Embryonic facial prominence (tissue), 1 donor: ENCODE measurements around the gene MTR.
"Not testable (repeated sequence)": the region's sequence is repeated elsewhere in the genome, so short reads cannot be mapped to it uniquely, and the experiment has no call there.

Experiments used
- DNase-seq: peaks from one replicate; pipeline ENCODE4 v3.0.0-alpha.2; 2016; ENCODE audit errors: extremely low spot score

The MTR gene

DNA sequence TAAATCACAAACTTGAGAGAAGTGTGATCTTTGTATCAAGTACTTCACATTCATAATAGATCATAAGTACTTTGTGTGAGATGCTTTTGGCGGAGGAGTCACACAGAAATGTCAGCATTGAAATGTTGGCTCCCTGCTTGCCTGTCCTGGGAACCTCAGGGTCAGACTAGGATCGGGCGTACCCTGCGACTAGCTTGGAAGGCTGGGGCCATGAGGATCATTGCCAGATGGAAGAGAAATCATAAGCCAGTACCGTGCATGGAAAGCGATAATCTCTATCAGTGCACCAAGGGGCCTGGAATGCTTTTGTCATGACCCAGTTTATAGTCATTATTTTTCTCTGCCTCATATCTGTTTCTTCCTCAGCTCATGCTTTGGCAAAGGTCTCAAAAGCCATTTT, 35.5 kb downstream of the MTR start:
- no peak for DNase-seq

DNA sequence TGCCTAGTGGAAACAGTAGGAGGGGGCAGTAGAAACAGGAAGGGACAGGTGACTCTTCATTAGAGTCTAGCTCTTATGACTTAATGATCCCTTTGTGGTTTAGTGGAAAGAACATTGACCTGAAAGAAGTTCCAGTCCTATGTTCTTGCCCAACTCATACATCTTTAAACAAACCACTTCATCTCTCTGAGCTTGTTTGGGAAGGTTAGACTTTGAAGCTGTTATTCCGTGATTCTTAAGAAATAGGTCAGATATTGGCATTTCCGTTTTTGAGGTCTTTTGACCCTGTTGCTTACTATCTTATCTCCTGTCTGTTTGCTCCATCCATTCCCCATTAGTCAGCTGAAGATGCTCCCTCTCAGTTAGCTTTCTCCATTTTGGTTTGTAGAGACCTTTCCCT, 38.5 kb downstream of the MTR start:
- DNase-seq: no peak

DNA sequence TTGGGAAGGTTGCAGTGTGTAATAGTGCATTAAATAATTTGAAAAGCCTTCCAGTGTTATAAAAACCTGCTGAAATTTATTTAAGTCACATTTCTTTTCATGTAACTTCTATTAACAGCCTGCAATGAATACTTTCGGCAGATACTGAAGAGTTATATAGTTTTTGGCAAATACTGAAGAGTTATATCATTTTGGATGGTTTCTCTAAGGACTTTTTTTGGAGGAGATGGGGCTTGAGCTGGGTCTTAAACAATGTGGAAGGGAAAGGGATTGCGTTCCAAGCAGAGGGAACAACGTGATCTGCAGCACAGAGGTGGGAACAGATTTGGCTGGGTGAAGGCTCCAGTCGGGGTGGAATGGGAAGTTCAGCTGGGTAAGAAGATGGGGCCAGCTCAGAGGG, 39.8 kb downstream of the MTR start:
- no peak for DNase-seq

DNA sequence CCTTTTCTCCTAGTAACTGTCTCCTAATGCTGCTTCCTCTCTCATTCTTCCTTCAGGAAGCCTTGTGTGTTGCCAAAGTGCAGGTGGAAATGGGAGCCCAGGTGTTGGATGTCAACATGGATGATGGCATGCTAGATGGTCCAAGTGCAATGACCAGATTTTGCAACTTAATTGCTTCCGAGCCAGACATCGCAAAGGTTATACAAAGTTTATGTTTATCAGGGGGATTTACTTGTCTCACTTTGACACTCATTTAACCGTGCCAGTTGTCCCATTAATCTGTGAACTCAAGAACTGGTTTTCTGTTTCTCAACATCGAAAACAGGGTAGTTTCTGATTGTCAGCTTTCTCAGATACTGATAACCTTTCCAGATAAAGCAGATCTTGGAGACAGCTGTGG, 40.4 kb downstream of the MTR start:
- no peak for DNase-seq

DNA sequence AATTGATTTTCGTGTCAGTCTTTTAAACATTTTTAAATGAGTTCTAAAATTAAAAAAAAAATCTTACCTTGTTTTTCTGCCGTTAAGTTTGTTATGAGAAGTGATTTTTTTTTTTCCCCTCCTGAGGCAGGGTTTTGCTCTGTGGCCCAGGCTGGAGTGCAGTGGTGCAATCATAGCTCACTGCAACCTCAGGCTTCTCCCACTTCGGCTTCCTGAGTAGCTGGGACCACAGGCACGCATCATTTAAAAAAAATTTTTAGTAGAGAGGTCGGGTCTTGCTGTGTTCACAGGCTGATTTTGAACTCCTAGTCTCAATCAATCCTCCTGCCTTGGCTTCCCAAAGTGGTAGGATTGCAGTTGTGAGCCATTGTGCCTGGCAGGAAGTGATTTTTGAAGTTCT, 41.1 kb downstream of the MTR start:
- no peak for DNase-seq

GRCh38 chr1:236837115-236837514, 42.0 kb downstream of the MTR start:
- no peak for DNase-seq

GRCh38 chr1:236837897-236838296, 42.8 kb downstream of the MTR start:
- DNase-seq: no peak

GRCh38 chr1:236841341-236841740, 46.2 kb downstream of the MTR start:
- DNase-seq: no peak

- no peak for DNase-seq
These were observed 49.6 kb downstream of the MTR start for GRCh38 chr1:236844499-236845271.

DNA sequence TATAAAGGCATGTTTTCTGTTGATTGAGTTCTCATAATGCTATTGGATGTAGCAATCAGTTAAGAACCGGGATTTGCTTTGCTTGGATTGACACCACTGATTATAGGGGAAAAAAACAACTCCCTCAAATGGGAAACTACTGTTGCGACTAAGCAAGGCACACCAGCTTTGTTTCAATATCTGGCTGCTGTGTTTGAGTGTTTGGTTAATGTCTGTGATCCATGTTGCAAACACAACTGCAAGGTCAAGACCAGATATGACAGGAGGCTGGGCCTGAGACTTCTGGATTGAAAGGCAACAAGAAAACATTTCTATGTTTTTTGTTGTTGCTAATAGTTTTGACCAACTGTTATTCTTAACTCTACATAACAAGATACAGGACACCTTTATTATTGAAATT, 50.7 kb downstream of the MTR start:
- DNase-seq: no peak

DNA sequence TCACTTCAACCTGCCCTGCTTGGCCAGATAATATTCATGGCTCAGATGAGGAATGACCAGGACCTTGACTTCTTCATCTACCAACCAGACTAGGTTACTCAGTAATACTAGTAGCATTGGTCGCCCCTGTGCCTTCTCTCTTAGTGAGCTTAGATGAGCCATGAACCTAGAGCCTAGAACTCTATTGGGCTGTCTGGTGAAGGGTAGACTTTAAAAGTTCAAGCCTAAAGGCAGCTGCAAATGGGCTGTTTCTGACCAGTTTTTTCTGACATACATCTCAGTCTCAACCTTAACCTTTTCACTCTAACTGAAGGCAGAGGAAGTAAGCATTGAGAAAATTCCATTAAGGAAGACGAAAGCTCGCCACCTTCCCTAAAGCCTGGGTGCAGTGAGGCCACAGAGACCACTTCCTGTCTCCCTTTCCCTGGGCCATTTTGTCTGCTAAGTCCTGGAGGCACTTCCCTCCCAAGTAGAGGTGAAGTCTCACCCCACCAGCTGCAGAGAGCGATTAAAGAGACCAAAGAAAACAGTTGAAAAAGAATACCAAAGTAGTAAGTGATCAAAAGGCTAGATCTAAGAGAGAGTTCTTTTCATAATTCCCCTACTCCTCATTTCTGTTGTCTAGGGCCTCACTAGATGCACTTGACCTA, 53.3 kb downstream of the MTR start:
- no peak for DNase-seq

DNA sequence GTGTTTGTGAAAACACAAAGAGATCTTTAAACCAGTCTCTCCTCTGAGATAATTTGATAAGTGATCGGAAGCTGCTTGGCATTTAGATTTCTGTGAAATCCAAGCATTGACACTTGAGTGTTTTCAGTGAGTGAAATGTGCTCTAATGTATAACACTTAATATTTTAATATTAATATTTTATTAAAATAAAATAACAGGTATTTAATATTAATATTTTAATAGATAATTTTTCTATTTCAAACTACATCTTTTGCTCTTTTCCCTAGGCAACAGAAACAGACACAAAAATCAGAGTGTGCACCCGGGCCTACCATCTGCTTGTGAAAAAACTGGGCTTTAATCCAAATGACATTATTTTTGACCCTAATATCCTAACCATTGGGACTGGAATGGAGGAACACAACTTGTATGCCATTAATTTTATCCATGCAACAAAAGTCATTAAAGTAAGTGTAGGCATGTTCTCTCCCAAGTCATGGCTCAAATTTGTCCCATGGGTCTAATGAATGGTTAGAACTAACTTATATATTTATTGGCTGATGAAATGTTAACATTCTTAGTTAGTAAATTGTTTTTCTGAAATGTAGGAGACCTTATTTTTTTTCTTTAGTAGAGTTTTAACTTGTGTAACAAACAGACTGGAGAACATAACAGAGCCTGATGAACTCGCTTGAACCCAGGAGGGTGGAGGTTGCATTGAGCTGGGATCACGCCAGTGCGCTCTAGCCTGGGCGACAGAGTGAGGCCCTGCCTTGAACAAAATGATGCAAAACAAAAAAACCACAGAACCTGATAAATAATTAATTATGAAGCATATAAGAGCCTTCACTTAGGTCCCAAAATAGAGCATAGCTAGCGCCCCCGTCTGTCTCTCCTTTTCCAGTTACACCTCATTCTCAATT, 55.2 kb downstream of the MTR start:
- DNase-seq: no peak

- no peak for DNase-seq
These were observed 56.8 kb downstream of the MTR start for GRCh38 chr1:236851871-236852270.

DNA sequence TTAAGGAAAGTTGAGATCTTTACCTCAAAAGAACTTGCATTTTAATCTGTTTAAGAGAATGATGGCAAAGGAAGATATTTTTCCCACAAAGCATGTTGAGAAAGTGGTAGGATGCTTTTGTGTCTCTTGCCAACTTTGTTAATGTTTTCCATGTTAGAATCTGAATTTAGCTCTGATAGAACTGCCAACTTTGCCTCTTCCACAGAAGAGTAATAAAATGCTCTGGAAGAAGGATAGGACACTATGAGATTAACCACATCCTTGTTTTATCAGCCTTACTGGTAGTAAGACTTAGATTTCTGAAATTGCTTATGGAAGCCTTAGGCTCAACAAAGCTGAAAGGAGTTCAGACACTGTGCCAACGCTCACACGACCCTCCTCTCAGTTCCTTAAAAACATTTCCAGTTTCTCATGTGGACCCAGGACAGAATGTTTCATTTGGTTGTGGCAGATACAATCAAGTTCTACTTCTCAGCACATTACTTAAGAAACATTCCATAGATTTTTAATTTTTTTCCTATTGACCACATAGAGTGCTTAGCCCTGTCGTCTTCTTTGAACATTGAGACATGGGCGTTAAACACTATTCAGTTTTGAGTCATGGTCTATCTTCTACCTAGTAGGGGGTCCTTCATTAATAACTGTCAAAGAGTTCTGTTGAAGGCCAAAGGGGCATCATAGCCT, 59.0 kb downstream of the MTR start:
- DNase-seq: no peak

GRCh38 chr1:236854605-236854983, 59.5 kb downstream of the MTR start:
- no peak for DNase-seq

- not testable (repeated sequence) for DNase-seq
These were observed 61.6 kb downstream of the MTR start for GRCh38 chr1:236856649-236857048.

- no peak for DNase-seq
These were observed 63.1 kb downstream of the MTR start for GRCh38 chr1:236858165-236858564.

- no peak for DNase-seq
These were observed 65.0 kb downstream of the MTR start for GRCh38 chr1:236860101-236860500.

- DNase-seq: no peak
These were observed 65.6 kb downstream of the MTR start for GRCh38 chr1:236860674-236861073.

- no peak for DNase-seq
These were observed 66.6 kb downstream of the MTR start for GRCh38 chr1:236861560-236862218.

GRCh38 chr1:236862219-236862591, 67.1 kb downstream of the MTR start:
- no peak for DNase-seq
